ENCODE data around the gene SPACA6.
"Not testable (repeated sequence)": the region's sequence is repeated elsewhere in the genome, so short reads cannot be mapped to it uniquely, and the experiment has no call there.

The SPACA6 gene

DNA sequence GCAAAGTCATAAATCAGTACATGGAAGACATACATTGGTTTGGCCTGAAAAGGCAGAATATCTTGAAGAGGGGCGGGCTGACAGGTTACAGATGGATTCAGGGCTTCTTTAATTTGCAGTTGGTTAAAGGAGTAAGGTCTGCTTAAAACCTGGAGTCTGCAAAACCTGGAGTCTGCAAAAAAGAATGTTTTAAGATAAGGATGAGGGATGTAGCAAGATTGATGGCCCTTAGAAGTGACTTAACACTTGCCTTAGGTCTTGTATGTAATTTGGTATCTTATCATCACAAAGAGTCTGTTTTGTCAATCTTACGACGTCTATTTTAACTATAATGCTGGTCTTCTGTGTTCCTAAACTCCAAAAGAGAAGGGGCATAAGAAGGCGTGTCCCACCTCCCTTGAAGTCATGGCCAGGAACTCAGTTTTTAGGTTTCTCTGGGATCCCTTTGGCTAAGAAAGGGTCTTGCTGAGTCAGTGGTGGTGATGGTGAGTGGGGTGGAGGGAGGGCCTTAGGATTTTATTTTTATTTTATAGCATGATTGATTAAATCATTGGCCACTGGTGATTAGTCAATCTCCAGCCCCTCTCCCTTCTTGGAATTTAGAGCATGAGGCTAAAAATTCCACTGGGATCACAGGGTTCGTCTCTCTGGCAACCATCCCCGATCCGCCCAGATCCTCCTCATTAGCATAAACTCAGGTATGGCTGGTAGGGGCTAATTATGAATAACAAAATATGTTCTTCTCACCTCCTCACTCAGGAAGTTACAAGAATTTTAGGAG lies 40.8 kb downstream of the SPACA6 start:
- no peak for FAIRE-seq
- no peak for DNase-seq (ENCODE audit: low spot score)

DNA sequence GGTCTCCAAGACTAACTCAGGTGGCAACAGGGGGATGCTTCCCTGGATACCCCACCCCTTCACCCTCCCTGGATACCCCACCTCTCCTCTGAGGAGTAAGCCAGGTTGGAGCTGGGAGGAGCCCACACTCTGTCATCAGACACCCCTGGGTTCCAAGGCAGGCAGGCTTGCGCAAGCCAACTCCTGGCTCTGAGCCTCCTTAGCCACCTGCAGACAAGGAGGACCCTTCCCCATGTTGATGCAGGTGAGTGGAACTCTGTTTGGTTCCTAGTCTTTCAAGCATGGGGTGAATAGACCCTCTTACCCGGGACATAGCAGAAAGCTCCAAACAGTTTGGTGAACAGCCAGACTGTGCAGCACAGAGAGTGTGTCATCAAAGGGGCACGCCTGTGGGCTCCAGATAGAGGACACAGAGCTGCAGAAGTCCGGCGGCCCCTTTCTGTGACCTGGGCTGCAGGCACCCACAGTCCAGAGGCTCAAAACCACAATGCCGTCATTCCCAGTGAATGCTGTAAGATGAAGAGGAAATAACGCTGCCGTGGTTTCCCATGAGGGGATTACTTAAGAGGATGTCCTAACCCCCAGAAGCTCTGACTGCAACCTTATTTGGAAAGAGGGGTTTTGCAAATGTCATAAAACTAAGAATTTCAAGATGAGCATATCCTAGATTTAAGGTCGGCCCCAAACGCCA lies 42.8 kb downstream of the SPACA6 start:
- DNase-seq (ENCODE audit: low spot score), result peak; percentile 89
- FAIRE-seq, result peak; percentile 87

DNA sequence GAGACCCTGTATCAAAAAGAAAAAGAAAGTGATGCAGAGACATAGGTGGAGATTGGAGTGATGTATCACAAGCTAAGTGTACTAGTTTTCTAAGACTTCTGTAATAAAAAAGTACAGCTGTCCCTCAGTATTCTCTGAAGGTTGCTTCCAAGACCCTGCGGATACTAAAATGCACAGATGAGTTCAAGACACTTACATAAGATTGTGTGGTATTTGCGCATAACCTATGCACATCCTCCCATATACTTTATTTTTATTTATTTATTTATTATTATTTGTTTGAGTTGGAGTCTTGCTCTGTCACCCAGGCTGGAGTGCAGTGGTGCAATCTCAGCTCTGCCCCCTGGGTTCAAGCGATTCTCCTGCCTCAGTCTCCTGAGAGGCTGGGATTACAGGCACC lies 44.3 kb downstream of the SPACA6 start:
- no peak for DNase-seq (ENCODE audit: low spot score)
- no peak for FAIRE-seq

DNA sequence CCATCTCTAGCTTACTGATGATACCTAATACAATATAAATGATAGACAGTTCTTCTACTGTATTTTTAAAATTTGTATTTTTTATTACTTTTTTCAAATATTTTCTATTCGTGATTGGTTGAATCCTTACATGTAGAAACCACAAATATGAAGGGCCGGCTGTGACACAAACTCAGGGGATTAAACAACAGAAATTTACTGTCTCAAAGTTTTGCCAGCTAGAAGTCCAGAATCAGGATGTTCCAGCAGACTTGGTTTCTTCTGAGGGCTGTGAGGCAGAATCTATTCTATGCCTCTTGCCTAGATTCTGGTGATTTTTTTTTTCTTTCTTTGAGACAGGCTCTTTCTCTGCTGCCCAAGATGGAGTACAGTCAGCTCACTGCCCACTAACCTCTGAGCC lies 44.8 kb downstream of the SPACA6 start:
- FAIRE-seq, result no peak
- no peak for DNase-seq (ENCODE audit: low spot score)

DNA sequence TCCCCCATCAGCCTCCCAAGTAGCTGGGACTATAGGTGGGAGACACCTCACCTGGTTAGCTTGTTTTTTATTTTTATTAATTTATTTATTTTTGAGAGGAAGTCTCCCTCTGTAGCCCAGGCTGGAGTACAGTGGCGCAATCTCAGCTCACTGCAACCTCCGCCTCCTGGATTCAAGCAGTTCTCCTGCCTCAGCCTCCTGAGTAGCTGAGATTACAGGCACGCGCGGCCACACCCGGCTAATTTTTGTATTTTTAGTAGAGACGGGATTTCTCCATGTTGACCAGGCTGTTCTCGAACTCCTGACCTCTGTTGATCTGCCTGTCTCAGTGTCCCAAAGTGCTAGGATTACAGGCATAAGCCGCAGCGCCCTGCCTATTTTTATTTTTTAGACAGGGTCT lies 45.4 kb downstream of the SPACA6 start:
- FAIRE-seq; DNase-seq (ENCODE audit: low spot score): not testable (repeated sequence)

DNA sequence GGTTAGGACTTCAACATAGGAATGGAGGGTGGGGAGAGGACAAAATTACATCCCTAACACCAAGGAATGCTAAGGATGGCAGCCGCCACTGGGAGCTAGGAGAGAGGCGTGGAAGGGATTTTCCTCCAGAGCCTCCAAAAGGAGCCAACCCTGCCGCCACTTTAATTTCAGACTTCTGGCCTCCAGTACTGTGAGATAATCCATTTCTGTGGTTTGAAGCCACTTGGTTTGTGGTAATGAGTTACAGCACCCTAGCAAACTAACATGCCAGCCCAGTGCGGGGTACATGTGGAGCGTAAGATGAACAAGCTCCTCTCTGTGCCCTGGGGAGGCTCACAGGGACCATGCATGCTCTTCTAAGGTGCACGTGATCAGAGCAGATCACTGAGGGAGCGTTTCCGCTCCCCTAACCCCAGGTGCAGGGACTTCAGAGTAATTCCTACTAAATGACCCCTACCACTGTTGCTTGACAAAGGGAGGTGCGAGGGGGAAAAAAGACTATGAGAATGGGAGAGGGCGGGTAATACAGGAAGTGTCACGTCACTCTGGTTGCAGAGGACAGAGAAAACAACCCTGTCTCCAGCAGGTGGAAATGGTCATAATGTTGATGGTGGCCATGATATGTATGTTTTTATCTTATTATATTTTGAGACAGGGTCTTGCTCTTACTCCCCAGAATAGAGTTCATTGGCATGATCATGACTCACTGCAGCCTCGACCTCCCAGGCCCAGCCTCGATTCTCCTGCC lies 46.5 kb downstream of the SPACA6 start:
- DNase-seq (ENCODE audit: low spot score) (peak; percentile 81), FAIRE-seq (peak; percentile 85)

DNA sequence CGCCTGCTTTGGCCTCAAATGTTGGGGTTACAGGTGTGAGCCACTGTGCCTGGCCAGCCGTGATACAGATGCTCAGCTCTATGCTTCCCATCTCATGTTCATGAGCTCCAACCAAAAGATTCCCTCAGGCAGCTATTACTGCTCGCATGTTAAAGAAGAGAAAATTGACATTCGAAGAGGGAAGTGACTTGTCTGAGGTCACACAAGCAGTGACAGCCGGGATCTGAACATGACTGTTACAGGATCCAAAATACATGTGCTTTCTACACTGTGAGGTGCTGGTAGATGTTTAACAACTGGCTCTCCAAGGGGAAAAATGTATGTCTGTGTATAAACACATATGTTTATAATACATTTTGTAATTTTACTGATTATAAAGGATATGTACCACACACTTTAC lies 47.2 kb downstream of the SPACA6 start:
- DNase-seq (ENCODE audit: low spot score), result no peak

DNA sequence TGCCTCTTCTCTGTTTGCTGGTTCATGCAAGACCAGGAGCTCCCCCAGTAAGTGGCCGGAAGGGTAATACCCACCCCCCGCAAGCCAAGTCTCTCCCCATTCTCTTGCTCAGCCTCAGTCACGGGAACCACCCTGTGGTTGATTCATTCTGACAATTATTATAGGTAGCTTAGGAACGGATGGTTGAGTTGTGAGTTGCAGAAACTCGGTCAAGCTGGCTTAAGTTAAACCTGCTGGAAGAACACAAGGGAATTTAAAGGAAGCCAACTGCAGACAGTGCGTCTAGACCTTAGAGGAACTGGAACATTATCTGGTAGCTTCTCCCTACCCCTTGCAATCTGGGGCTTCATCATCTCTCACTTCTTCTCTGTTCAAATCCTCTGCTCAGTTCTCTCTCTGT lies 49.7 kb downstream of the SPACA6 start:
- DNase-seq (ENCODE audit: low spot score) (peak; percentile 98), FAIRE-seq (peak; percentile 98)

More for the DNA sequence above, 47.2 kb downstream of the SPACA6 start:
- FAIRE-seq, result no peak

DNA sequence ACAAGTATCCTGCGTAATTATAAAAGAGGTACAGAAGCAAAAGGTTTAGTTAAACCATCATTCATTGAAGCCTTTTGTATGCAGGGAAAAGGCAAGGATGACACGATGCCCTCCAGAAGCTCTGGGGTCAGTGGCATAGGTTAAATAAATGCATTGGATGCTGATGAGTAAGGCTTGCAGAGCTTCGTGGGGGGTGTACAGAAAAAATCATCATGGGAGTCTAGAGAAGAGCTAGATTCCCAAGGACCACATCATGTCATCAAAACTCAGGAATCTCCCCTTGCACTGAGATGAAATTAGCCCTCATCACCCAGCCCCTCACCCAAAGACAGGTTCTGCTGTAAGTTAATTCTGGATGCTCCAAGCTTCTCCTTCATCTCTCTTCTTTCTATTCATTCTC lies 50.3 kb downstream of the SPACA6 start:
- DNase-seq (ENCODE audit: low spot score) (peak; percentile 93), FAIRE-seq (peak; percentile 90)

DNA sequence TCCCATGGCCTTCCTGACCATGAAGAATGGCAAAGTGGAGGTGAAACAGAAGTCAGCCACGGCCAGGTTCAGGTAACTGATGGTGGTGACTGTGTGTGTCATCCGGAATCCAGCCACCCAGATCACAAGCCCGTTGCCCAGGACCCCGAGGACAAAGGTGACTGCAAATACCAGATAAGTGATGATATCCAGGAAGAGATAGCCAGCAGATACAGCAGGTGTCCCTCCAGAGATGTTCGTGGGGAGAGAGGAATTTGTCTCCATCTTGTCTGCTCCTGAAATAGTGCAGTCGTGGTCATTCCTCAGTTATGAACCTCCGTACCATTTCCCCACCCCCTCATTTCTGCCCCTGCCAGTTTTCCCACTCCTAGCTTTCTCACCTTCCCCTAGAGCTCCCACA lies 53.6 kb downstream of the SPACA6 start:
- DNase-seq (ENCODE audit: low spot score) (no peak), FAIRE-seq (no peak)

DNA sequence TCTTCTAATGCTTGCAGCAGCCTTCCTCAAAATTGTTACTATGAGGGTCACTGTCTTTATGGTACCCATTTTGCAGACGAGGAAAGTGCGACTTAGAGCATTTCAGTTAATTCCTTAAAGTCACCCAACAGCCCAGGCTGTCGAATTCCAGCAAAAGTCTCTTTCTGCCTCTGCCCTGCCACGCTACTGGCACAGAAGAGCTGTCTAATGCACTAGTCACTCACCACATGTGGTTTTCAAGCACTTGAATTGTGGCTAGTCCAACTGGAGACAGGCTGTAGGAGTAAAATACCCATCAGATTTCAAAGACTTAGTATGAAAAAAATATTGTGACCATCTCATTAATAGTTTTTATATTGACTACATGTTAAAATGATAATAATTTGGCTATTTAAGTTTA lies 56.8 kb downstream of the SPACA6 start:
- peak; percentile 84 for DNase-seq (ENCODE audit: low spot score)
- FAIRE-seq, result peak; percentile 95

DNA sequence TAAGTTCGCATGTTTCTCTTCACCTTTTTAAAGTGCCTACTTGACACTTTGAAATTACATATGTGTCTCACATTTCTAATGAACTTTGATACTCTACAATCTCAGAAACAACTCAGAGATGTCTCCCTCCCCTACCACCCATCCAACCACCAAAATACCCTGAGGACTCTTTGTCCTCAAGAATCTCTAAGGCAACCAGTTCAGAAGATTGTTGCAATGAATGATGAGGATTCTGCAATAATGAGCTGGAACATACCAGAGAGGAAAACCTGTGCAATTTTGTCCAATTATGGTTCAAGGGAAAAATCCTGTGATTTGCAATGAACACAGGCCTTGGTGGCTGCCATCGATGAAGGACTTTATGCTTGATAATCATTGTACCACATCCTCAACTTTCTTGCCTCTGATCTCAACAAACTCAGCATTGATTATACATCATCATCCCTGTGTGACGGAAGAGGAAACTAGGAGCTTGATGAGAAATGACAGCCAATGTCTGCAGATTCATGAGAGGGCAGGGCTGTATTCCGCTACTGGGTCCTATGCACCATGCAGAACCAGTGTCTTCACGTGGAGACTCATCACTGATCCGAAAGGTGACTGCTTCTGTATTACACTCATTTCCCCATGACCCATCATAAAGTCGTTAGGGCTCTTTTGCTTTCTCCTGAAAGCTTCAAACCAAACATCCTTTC lies 57.4 kb downstream of the SPACA6 start:
- FAIRE-seq (no peak), DNase-seq (ENCODE audit: low spot score) (peak; percentile 65)

DNA sequence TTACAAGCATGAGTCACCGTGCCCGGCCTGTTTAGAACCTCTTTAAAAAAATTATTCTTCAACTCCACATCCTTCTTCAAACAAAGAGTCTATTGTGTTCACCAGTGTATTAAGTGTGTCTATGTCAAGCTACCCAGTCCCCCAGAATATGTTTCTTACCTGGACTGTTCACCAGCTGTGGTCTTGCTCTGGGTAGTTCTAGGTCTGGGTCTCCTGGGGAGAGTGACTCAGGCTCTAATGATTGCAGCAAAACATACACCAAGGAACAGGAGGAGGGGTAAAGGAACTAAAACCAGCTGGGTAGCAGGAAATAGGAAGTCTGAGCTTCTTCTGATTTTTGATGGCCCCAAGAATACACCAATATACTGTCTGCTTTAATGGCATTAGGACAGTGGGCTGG lies 58.5 kb downstream of the SPACA6 start, which contains the start of gene FPR1:
Gene FPR1, minus strand, starts transcription at position 224 of the 400 bp plus-strand sequence. CDS start 4,884 bp downstream, outside the sequence.
- peak; percentile 91 for FAIRE-seq
- peak; percentile 95 for DNase-seq (ENCODE audit: low spot score)

DNA sequence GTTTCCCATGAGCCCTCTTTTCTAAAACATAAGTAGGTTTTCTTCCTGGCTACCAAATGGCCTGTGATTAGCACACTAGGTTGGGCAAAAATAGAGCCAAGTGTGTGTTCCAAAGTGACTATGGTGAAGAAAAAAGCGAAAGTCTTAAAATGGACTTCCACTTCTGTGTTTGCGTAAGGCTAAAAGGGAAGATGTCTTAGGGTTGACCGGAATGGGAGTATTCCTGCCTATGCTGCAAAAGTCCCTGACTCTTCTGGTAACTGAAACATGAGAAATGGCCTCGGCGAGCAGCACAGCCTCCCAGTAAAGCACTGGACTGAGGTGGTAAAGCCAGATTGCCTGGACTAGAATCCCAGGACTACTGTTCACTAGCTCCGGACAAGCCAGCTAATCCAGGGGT lies 61.0 kb downstream of the SPACA6 start:
- no peak for FAIRE-seq
- no peak for DNase-seq (ENCODE audit: low spot score)

DNA sequence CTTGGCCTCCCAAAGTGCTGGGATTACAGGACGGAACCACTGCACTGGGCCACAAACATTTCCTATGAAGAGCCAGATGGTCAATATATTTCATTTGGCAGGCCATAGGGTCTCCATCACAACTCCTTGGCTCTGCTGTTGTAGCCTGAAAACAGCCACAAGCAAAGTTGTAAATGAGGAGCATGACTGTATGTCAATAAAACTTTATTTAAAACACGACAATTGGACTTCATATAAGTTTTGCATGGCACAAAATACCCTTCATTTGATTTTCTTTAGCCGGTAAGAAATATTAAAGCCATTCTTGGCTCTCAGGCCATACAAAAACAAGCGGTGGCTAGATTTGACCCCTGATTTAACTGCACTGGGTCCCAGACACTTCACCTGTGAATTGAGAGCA lies 61.6 kb downstream of the SPACA6 start:
- FAIRE-seq, result no peak
- DNase-seq (ENCODE audit: low spot score), result no peak
